NCI-H2107 treated with DMSO at 0.1 percent for 48 hours (cell line): Measurements from ENCODE around the gene CD83.
A peak's percentile ranks its signal among the peaks of the same experiment; 100 is the strongest.
"Not testable (repeated sequence)": the region's sequence is repeated elsewhere in the genome, so short reads cannot be mapped to it uniquely, and the experiment has no call there.

Source experiments
- DNase-seq: peaks from one replicate; lab custom pipeline; 2025; ENCODE audit not compliant: unreplicated experiment; lab: John Stamatoyannopoulos, UW

CD83 gene

GRCh38 chr6:14146506-14147096 is 29.0 kb downstream of the CD83 start:
- peak; percentile 59 for DNase-seq

GRCh38 chr6:14147891-14148290 is 30.3 kb downstream of the CD83 start:
- DNase-seq, result no peak

GRCh38 chr6:14148471-14148870 is 30.9 kb downstream of the CD83 start:
- no peak for DNase-seq

- DNase-seq, result peak; percentile 2
These were observed 31.6 kb downstream of the CD83 start for GRCh38 chr6:14149053-14149738.

GRCh38 chr6:14149739-14150130 is 32.2 kb downstream of the CD83 start:
- no peak for DNase-seq

GRCh38 chr6:14151300-14151699 is 33.7 kb downstream of the CD83 start:
- not testable (repeated sequence) for DNase-seq

GRCh38 chr6:14151773-14152172 is 34.2 kb downstream of the CD83 start:
- DNase-seq, result no peak

GRCh38 chr6:14153228-14153627 is 35.7 kb downstream of the CD83 start:
- no peak for DNase-seq

GRCh38 chr6:14159090-14159489 is 41.5 kb downstream of the CD83 start:
- no peak for DNase-seq

- no peak for DNase-seq
These were observed 45.3 kb downstream of the CD83 start for GRCh38 chr6:14162826-14163225.

- DNase-seq, result no peak
These were observed 47.5 kb downstream of the CD83 start for GRCh38 chr6:14165091-14165490.

- no peak for DNase-seq
These were observed 49.3 kb downstream of the CD83 start for GRCh38 chr6:14166839-14167238.

- no peak for DNase-seq
These were observed 52.6 kb downstream of the CD83 start for GRCh38 chr6:14170128-14170527.

GRCh38 chr6:14172562-14172961 is 55.0 kb downstream of the CD83 start:
- DNase-seq, result no peak

GRCh38 chr6:14174226-14174625 is 56.7 kb downstream of the CD83 start:
- DNase-seq, result no peak

GRCh38 chr6:14174996-14175395 is 57.4 kb downstream of the CD83 start:
- DNase-seq, result no peak

- DNase-seq, result no peak
These were observed 58.9 kb downstream of the CD83 start for GRCh38 chr6:14176429-14176828.

GRCh38 chr6:14177413-14178082 is 60.0 kb downstream of the CD83 start:
- no peak for DNase-seq

GRCh38 chr6:14178083-14178445 is 60.5 kb downstream of the CD83 start:
- DNase-seq, result no peak

GRCh38 chr6:14180609-14181008 is 63.0 kb downstream of the CD83 start:
- DNase-seq, result no peak

- no peak for DNase-seq
These were observed 65.3 kb downstream of the CD83 start for GRCh38 chr6:14182916-14183315.
